IMR-90 (cell line): ENCODE data around the gene TRABD. TPM values are rescaled to one million over a fixed set of nuclear protein-coding genes. Genes with fewer than 3 reads are reported as not detected.

Source experiments
- ATAC-seq: fragments of 200-7000 bp; cut with Tn5 transposase; 2 replicates; pipeline ENCODE4 v1.9.1; 2020; ENCODE audit warnings: low read depth, mild to moderate bottlenecking, moderate library complexity
- BruUV-seq: library from RNA; stranded (reverse); fragments of 400-500 nt; replicated peaks from 2 replicates; lab custom pipeline; 2021; lab: Mats Ljungman, UMichigan
- CTCF ChIA-PET: fragments of 300-600 bp; formaldehyde crosslinking; extraction: SDS; loops from one replicate; lab custom pipeline; 2021; ENCODE audit warnings: antibody characterized with exemption; lab: Yijun Ruan, JAX
- POLR2A ChIA-PET: fragments of 300-600 bp; sonication (Branson Sonifier 250); formaldehyde crosslinking; loops from one replicate; lab custom pipeline; 2022; ENCODE audit warnings: antibody characterized with exemption; ENCODE audit not compliant: unreplicated experiment; lab: Charles Lee
- DNase-seq: peaks from one replicate; pipeline ENCODE4 v3.0.0; 2013
- H2AFZ ChIP-seq: replicated peaks from 2 replicates; pipeline ENCODE3; 2013; ENCODE audit warnings: low read length, mild to moderate bottlenecking; ENCODE audit not compliant: poor library complexity
- H2AK5ac ChIP-seq: 2 replicates; pipeline ENCODE4 v1.6.1; 2013; ENCODE audit warnings: low read depth, low read length, inconsistent platforms
- H2AK9ac ChIP-seq: replicated peaks from 2 replicates; pipeline ENCODE3; 2013; ENCODE audit warnings: mild to moderate bottlenecking, low read depth, low read length, moderate library complexity; ENCODE audit not compliant: poor library complexity
- H2BK120ac ChIP-seq: 2 replicates; pipeline ENCODE4 v1.6.1; 2013; ENCODE audit warnings: low read depth, low read length, inconsistent platforms
- H2BK15ac ChIP-seq: 3 replicates; pipeline ENCODE4 v1.6.1; 2013; ENCODE audit warnings: low read depth, low read length, inconsistent platforms
- H2BK20ac ChIP-seq: 2 replicates; pipeline ENCODE4 v1.6.1; 2013; ENCODE audit warnings: low read depth, mild to moderate bottlenecking, inconsistent platforms, low read length, moderate library complexity
- H2BK5ac ChIP-seq: 2 replicates; pipeline ENCODE4 v1.6.1; 2013; ENCODE audit warnings: mild to moderate bottlenecking, low read depth, low read length, inconsistent platforms; ENCODE audit not compliant: poor library complexity, severe bottlenecking
- H3K14ac ChIP-seq: replicated peaks from 2 replicates; pipeline ENCODE4 v1.6.1; 2013; ENCODE audit warnings: low read depth, low read length, inconsistent platforms
- H3K18ac ChIP-seq: 2 replicates; pipeline ENCODE4 v1.6.1; 2013; ENCODE audit warnings: low read depth, low read length, control low read depth
- H3K23ac ChIP-seq: 2 replicates; pipeline ENCODE4 v1.6.1; 2013; ENCODE audit warnings: low read depth, low read length, inconsistent platforms
- H3K27ac ChIP-seq: 2 replicates; pipeline ENCODE4 v1.5.1; 2013; ENCODE audit warnings: mild to moderate bottlenecking, control low read depth, low read length; ENCODE audit not compliant: insufficient read depth
- H3K27me3 ChIP-seq: 2 replicates; pipeline ENCODE4 v1.6.1; 2013; ENCODE audit warnings: low read length; ENCODE audit not compliant: control insufficient read depth, insufficient read depth
- H3K36me3 ChIP-seq: 2 replicates; pipeline ENCODE4 v1.6.1; 2013; ENCODE audit warnings: low read length, mixed read lengths; ENCODE audit not compliant: control insufficient read depth, insufficient read depth
- H3K4ac ChIP-seq: 2 replicates; pipeline ENCODE4 v1.6.1; 2013; ENCODE audit warnings: low read depth, low read length, inconsistent platforms
- H3K4me1 ChIP-seq: 2 replicates; pipeline ENCODE4 v1.6.1; 2013; ENCODE audit warnings: low read length, mixed read lengths; ENCODE audit not compliant: control insufficient read depth, insufficient read depth
- H3K4me2 ChIP-seq: 2 replicates; pipeline ENCODE4 v1.6.1; 2013; ENCODE audit warnings: low read depth, mild to moderate bottlenecking, control low read depth, low read length, moderate library complexity
- H3K4me3 ChIP-seq: 2 replicates; pipeline ENCODE4 v1.5.1; 2013; ENCODE audit warnings: low read depth, mild to moderate bottlenecking, control low read depth, low read length, moderate library complexity; ENCODE audit not compliant: insufficient read depth
- H3K56ac ChIP-seq: 2 replicates; pipeline ENCODE4 v1.6.1; 2013; ENCODE audit warnings: low read length, inconsistent platforms; ENCODE audit not compliant: insufficient read depth; ENCODE audit errors: extremely low read depth
- H3K79me1 ChIP-seq, 2 experiments: 2 replicates each; pipeline ENCODE4 v1.6.1; 2013; ENCODE audit warnings: low read length in 2 of 2, inconsistent platforms in 1 of 2, low read depth in 1 of 2
- H3K9ac ChIP-seq: 2 replicates; pipeline ENCODE4 v1.6.1; 2013; ENCODE audit warnings: low read depth, low read length, control low read depth
- H3K9me1 ChIP-seq: 2 replicates; pipeline ENCODE4 v1.6.1; 2013; ENCODE audit warnings: low read length, inconsistent platforms; ENCODE audit not compliant: insufficient read depth
- H3K9me3 ChIP-seq: 2 replicates; pipeline ENCODE4 v1.6.1; 2013; ENCODE audit warnings: low read length; ENCODE audit not compliant: control insufficient read depth, insufficient read depth
- H4K20me1 ChIP-seq: 2 replicates; pipeline ENCODE4 v1.6.1; 2013; ENCODE audit warnings: low read length, inconsistent platforms; ENCODE audit not compliant: insufficient read depth
- H4K5ac ChIP-seq: 2 replicates; pipeline ENCODE4 v1.6.1; 2013; ENCODE audit warnings: mild to moderate bottlenecking, low read depth, low read length, control low read depth
- H4K8ac ChIP-seq, 2 experiments: 2 replicates each; pipeline ENCODE4 v1.6.1; 2013; ENCODE audit warnings: low read depth in 2 of 2, low read length in 2 of 2, control low read depth in 1 of 2, inconsistent platforms in 1 of 2
- H4K91ac ChIP-seq: 2 replicates; pipeline ENCODE4 v1.6.1; 2013; ENCODE audit warnings: low read depth, low read length, inconsistent platforms; ENCODE audit not compliant: insufficient read depth
- BHLHE40 ChIP-seq: fragments of 150-350 bp; IDR thresholded peaks from 2 replicates; pipeline ENCODE4 v1.6.1; 2016; ENCODE audit warnings: mild to moderate bottlenecking, low read depth, low read length
- CEBPB ChIP-seq: IDR thresholded peaks from 2 replicates; pipeline ENCODE4 v1.6.1; 2012; ENCODE audit warnings: low read depth, low read length, improper control_type of control experiment
- CHD1 ChIP-seq: IDR thresholded peaks from 2 replicates; pipeline ENCODE4 v1.6.1; 2012; ENCODE audit warnings: low read depth, low read length, improper control_type of control experiment
- FOS ChIP-seq: fragments of 150-350 bp; IDR thresholded peaks from 2 replicates; pipeline ENCODE4 v1.6.1; 2016; ENCODE audit warnings: low read depth, low read length
- MAFK ChIP-seq: IDR thresholded peaks from 2 replicates; pipeline ENCODE4 v1.6.1; 2012; ENCODE audit warnings: low read depth, low read length, improper control_type of control experiment
- MAZ ChIP-seq: IDR thresholded peaks from 2 replicates; pipeline ENCODE4 v1.6.1; 2012; ENCODE audit warnings: low read depth, mild to moderate bottlenecking, low read length, improper control_type of control experiment, moderate library complexity, borderline replicate concordance
- MXI1 ChIP-seq: IDR thresholded peaks from 2 replicates; pipeline ENCODE4 v1.6.1; 2012; ENCODE audit warnings: low read depth, mild to moderate bottlenecking, low read length, moderate library complexity, borderline replicate concordance
- NFE2L2 ChIP-seq: fragments of 150-350 bp; IDR thresholded peaks from 2 replicates; pipeline ENCODE4 v1.6.1; 2016; ENCODE audit warnings: low read depth, mild to moderate bottlenecking, low read length
- POLR2A ChIP-seq: IDR thresholded peaks from 2 replicates; pipeline ENCODE4 v1.6.1; 2012; ENCODE audit warnings: mild to moderate bottlenecking, low read depth, low read length
- RAD21 ChIP-seq: IDR thresholded peaks from 2 replicates; pipeline ENCODE4 v1.6.1; 2012; ENCODE audit warnings: low read length, improper control_type of control experiment
- RCOR1 ChIP-seq: IDR thresholded peaks from 2 replicates; pipeline ENCODE4 v1.6.1; 2012; ENCODE audit warnings: mild to moderate bottlenecking, low read length, improper control_type of control experiment; ENCODE audit not compliant: insufficient replicate concordance
- RFX5 ChIP-seq: IDR thresholded peaks from 2 replicates; pipeline ENCODE4 v1.8.0; 2012; ENCODE audit warnings: low read depth, mild to moderate bottlenecking, low read length, moderate library complexity
- SMC3 ChIP-seq: fragments of 150-350 bp; IDR thresholded peaks from 2 replicates; pipeline ENCODE4 v1.6.1; 2016; ENCODE audit warnings: low read depth, mild to moderate bottlenecking, antibody characterized with exemption, low read length, moderate library complexity
- WGBS, 2 experiments: methylation state at CpG; one replicate each; pipeline versions ENCODE4 v1.1.5 to v1.1.7; 2013; ENCODE audit warnings: missing lambda C conversion rate in 2 of 2; ENCODE audit not compliant: insufficient read length in 1 of 2; ENCODE audit errors: extremely low coverage in 2 of 2; 5-methylcytosine and 5-hydroxymethylcytosine counted together
- dilution Hi-C: fragments of 300-500 bp; cut with HindIII; formaldehyde crosslinking; loops from one replicate; pipeline ENCODE4 v1.14.3; 2018; ENCODE audit warnings: low sequenced_read_pairs; ENCODE audit not compliant: unreplicated experiment
- in situ Hi-C: fragments of 300-500 bp; cut with MboI; formaldehyde crosslinking; loops from 3 replicates; pipeline ENCODE4 v1.14.3; 2019; ENCODE audit warnings: low sequenced_read_pairs, inconsistent platforms, mixed read lengths
- intact Hi-C: fragments of 100-400 bp; cut with micrococcal nuclease; formaldehyde crosslinking; loops from 2 replicates; pipeline ENCODE4 v1.10.0; 2022
- polyA plus RNA-seq, 3 experiments: library from polyadenylated mRNA; depleted of rRNA; stranded (reverse); fragments of >200 nt; gene quantifications; 2 replicates each; pipeline ENCODE4 v1.2.3, GENCODE V29; 2012; ENCODE audit warnings: low replicate concordance in 1 of 3
- total RNA-seq: library from RNA; depleted of rRNA; stranded (reverse); fragments of >200 nt; gene quantifications from 2 replicates; pipeline ENCODE4 v1.2.3, GENCODE V29; 2012
- TF ChIP-seq, protein P1 (sequence below): fragments of 150-350 bp; IDR thresholded peaks from 2 replicates; pipeline ENCODE4 v1.6.1; 2017; ENCODE audit warnings: mild to moderate bottlenecking, antibody characterized with exemption, low read length, low read depth
- TF ChIP-seq, protein P2 (sequence below): fragments of 150-350 bp; IDR thresholded peaks from 2 replicates; pipeline ENCODE4 v1.6.1; 2016; ENCODE audit warnings: low read depth, mild to moderate bottlenecking, low read length, moderate library complexity, borderline replicate concordance
- TF ChIP-seq, protein P3 (sequence below): conservative IDR thresholded peaks from 2 replicates; pipeline ENCODE4 v1.5.1; 2012; ENCODE audit warnings: mild to moderate bottlenecking, low read depth, low read length, improper control_type of control experiment

Gene TRABD
- total and polyA plus RNA-seq, 2 of the 4 experiments (the other 2 are of a cell fraction): 13.4 to 42.7 TPM

DNA sequence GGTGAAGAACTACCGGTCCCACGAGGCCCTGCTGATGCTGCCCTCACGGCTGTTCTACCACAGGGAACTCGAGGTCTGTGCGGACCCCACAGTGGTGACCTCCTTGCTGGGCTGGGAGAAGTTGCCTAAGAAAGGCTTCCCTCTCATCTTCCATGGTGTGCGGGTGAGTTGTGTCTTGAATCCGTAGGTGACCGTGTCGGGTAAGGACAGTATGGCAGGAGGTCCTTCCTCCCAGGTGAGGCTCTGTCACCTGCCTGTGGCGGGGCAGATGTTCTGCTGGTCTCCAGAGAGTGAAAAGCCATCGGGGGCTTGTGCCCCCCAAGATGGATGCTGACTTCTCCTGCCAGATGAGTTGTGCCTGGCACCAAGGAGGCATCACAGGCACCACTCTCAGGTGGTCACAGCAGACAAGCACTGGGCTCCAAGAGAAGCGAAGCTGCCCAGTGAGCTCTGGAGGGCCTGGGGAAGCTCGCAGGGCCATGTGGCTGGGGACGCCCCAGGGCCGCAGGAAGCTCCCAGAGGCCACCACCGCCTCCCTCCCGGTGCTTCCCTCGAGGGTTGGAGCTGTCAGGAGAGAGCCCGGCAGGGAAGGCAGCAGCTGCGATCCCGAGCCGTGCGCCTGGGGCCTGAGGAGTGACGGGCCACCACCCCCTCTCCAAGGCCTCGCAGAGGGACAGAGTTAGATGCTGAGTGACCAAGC is 32.5 kb upstream of the TRABD start:
- no peak overlapping the region for H3K4me3 ChIP-seq
- H4K8ac ChIP-seq: no peak overlapping the region
- no peak overlapping the region for H2BK15ac ChIP-seq
- no peak overlapping the region for H2BK120ac ChIP-seq
- H3K56ac ChIP-seq: no peak overlapping the region
- dilution Hi-C loops (no loop called here), in situ Hi-C loops (no loop called here), intact Hi-C loops (no loop called here)
- DNase-seq (no peak), ATAC-seq (no peak)
- H3K36me3 ChIP-seq: peaks cover 17% of the 10 kb centered on the region
- H3K18ac ChIP-seq: no peak overlapping the region
- H3K27me3 ChIP-seq: no peaks in the 10 kb centered on the region; the same call in 1 of the 2 replicates
- no peak overlapping the region for H2BK5ac ChIP-seq
- H2AK9ac ChIP-seq: no peak overlapping the region
- TF ChIP-seq BHLHE40 (no peak), CHD1 (no peak), MXI1 (no peak), SMC3 (no peak), POLR2A (no peak), RAD21 (no peak), RCOR1 (no peak), MAFK (no peak), RFX5 (no peak), FOS (no peak), NFE2L2 (no peak), CEBPB (no peak), MAZ (no peak)
- TF ChIP-seq, protein P1, sequence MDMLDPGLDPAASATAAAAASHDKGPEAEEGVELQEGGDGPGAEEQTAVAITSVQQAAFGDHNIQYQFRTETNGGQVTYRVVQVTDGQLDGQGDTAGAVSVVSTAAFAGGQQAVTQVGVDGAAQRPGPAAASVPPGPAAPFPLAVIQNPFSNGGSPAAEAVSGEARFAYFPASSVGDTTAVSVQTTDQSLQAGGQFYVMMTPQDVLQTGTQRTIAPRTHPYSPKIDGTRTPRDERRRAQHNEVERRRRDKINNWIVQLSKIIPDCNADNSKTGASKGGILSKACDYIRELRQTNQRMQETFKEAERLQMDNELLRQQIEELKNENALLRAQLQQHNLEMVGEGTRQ: no peak
- TF ChIP-seq, protein P2, sequence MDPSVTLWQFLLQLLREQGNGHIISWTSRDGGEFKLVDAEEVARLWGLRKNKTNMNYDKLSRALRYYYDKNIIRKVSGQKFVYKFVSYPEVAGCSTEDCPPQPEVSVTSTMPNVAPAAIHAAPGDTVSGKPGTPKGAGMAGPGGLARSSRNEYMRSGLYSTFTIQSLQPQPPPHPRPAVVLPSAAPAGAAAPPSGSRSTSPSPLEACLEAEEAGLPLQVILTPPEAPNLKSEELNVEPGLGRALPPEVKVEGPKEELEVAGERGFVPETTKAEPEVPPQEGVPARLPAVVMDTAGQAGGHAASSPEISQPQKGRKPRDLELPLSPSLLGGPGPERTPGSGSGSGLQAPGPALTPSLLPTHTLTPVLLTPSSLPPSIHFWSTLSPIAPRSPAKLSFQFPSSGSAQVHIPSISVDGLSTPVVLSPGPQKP: no peak
- TF ChIP-seq, protein P3, sequence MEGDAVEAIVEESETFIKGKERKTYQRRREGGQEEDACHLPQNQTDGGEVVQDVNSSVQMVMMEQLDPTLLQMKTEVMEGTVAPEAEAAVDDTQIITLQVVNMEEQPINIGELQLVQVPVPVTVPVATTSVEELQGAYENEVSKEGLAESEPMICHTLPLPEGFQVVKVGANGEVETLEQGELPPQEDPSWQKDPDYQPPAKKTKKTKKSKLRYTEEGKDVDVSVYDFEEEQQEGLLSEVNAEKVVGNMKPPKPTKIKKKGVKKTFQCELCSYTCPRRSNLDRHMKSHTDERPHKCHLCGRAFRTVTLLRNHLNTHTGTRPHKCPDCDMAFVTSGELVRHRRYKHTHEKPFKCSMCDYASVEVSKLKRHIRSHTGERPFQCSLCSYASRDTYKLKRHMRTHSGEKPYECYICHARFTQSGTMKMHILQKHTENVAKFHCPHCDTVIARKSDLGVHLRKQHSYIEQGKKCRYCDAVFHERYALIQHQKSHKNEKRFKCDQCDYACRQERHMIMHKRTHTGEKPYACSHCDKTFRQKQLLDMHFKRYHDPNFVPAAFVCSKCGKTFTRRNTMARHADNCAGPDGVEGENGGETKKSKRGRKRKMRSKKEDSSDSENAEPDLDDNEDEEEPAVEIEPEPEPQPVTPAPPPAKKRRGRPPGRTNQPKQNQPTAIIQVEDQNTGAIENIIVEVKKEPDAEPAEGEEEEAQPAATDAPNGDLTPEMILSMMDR: no peak
- no peak overlapping the region for H4K91ac ChIP-seq
- no peak overlapping the region for H3K4me2 ChIP-seq
- ChIA-PET CTCF (no interaction called here), POLR2A (no interaction called here)
- no CpG with 5 or more reads among the region's 25 CpGs for WGBS, 2 experiments
- H3K9ac ChIP-seq: no peak overlapping the region
- no peak overlapping the region for H2BK20ac ChIP-seq
- H3K23ac ChIP-seq: no peak overlapping the region
- H2AFZ ChIP-seq: no peak overlapping the region
- no TSS peak for BruUV-seq
- no peak overlapping the region for H3K4ac ChIP-seq
- H4K20me1 ChIP-seq: no peaks in the 10 kb centered on the region
- H3K27ac ChIP-seq: no peak overlapping the region
- H3K9me1 ChIP-seq: no peaks in the 10 kb centered on the region
- H3K14ac ChIP-seq: no peak overlapping the region
- H3K4me1 ChIP-seq: no peaks in the 10 kb centered on the region
- H3K79me1 ChIP-seq: no peaks in the 10 kb centered on the region
- H2AK5ac ChIP-seq: no peak overlapping the region
- H3K9me3 ChIP-seq: no peaks in the 10 kb centered on the region
- H4K5ac ChIP-seq: no peak overlapping the region
